Brain microvascular endothelial cell (primary cell): Measurements from ENCODE around the gene ZBTB1.
"Not testable (repeated sequence)": the region's sequence is repeated elsewhere in the genome, so short reads cannot be mapped to it uniquely, and the experiment has no call there.

Experiments
- DNase-seq: peaks from one replicate; pipeline ENCODE4 v3.0.0-alpha.2; 2020
- H3K27ac ChIP-seq: fragments of 250-450 bp; sonication (Bioruptor Pico); 2 replicates; pipeline ENCODE4 v1.5.1; 2020; ENCODE audit warnings: mild to moderate bottlenecking, moderate library complexity
- H3K27me3 ChIP-seq: fragments of 250-450 bp; sonication (Bioruptor Pico); replicated peaks from 2 replicates; pipeline ENCODE4 v1.5.1; 2020; ENCODE audit warnings: mild to moderate bottlenecking
- H3K36me3 ChIP-seq: fragments of 250-450 bp; sonication (Bioruptor Pico); replicated peaks from 2 replicates; pipeline ENCODE4 v1.5.1; 2020; ENCODE audit warnings: mild to moderate bottlenecking
- H3K4me3 ChIP-seq: 2 replicates; pipeline ENCODE4 v1.5.1; 2011; ENCODE audit warnings: low read depth, mild to moderate bottlenecking, control low read depth, low read length, moderate library complexity
- CTCF ChIP-seq: IDR thresholded peaks from 2 replicates; pipeline ENCODE4 v1.5.1; 2011; ENCODE audit warnings: low read depth, mild to moderate bottlenecking, moderate library complexity, low read length, control low read depth, inconsistent platforms; ENCODE audit errors: missing control alignments
- in situ Hi-C: cut with HindIII; loops from 2 replicates; pipeline ENCODE4 v1.10.0; 2017; ENCODE audit warnings: low sequenced_read_pairs, low pct_ligation_motif_present

The ZBTB1 gene

GRCh38 chr14:64563696-64564095, 59.1 kb downstream of the ZBTB1 start:
- no peaks in the 10 kb centered on the region for H3K27me3 ChIP-seq
- no peak for DNase-seq
- in situ Hi-C loops: no loop called here
- no peak for TF ChIP-seq CTCF
- H3K4me3 ChIP-seq: no peak overlapping the region
- H3K27ac ChIP-seq: no peak overlapping the region
- H3K36me3 ChIP-seq: no peaks in the 10 kb centered on the region

DNA sequence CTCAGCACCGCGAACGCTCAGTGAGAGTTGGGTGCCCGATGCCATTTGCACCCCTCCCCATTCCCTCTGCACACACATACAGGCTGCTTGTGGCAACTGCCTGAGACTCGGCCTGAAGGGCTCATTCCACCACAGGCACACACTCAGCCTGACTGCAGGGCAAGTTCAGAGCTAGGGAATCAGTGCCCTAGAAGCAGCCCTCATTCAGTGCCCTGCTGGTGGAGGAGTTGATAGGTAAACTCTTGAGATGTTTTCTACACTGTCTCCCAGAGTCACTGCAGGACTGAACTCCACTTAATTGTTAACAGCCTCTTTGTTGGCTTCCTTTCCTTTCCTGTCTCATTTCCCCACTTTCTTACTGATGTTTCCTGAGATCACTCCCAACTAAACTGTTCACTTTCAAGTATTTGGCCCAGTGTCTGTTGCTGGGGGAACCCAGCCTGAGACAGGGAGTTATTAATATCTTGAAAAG, 62.1 kb downstream of the ZBTB1 start:
- H3K27me3 ChIP-seq: no peaks in the 10 kb centered on the region
- H3K4me3 ChIP-seq: no peak overlapping the region
- no peak for DNase-seq
- H3K36me3 ChIP-seq: no peaks in the 10 kb centered on the region
- in situ Hi-C loops: no loop called here
- no peak for TF ChIP-seq CTCF
- no peak overlapping the region for H3K27ac ChIP-seq

GRCh38 chr14:64569138-64569631, 64.6 kb downstream of the ZBTB1 start:
- peak; percentile 62 for DNase-seq
- Histone ChIP-seq H3K36me3 (no peaks in the 10 kb centered on the region), H3K27me3 (no peaks in the 10 kb centered on the region), H3K4me3 (no peak overlapping the region), H3K27ac (no peak overlapping the region)
- no peak for TF ChIP-seq CTCF
- in situ Hi-C loops: no loop called here

DNA sequence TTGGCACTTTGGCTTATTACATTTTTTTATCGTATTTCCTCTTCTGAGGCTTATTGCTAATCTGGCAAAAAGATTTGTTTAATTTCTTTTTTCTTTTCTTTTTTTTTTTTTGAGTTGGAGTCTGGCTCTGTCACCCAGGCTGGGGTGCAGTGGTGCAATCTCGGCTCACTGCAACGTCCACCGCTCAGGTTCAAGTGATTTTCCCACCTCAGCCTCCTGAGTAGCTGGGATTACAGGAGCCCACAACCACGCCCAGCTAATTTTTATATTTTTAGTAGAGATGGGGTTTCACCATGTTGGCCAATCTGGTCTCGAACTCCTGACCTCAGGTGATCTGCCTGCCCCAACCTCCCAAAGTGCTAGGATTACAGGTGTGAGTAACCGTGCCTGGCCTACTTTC, 65.1 kb downstream of the ZBTB1 start:
- DNase-seq, H3K4me3 ChIP-seq, H3K27ac ChIP-seq, H3K36me3 ChIP-seq, in situ Hi-C loops, H3K27me3 ChIP-seq: not testable (repeated sequence)

DNA sequence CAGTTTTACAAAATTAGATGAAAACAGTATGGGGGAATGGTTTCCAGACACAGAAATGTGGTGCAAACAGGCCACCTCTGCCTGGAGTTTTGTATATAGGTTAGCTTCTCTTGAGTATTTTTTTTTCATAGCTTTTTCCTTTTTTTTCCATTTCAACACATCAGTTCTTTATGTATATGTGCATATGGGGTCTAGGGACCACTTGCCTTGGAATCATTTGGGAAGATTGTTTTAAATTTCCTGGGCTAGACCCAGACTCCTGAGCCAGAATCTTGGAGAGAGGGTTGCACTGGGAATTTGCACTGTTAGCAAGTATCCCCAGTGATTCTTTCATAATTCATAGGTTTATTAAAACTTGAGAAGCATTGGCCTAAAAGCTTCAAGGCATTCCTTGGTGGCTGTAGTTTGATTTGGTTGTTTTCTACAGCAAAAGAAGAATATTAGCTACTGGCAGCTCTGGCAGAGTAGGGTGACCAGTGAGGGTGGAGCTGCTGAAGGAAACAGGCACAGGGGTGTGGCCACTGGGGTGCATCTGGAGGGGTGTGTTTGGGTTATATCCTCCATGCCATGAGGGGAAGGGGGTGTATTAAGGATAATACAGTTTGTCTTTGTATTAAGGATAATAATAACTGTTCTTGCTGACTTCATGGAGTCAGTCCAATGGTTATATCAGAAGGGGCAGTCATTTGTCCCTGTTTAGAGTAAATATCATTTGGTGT, 68.0 kb downstream of the ZBTB1 start:
- in situ Hi-C loops: no loop called here
- no peak overlapping the region for H3K27ac ChIP-seq
- no peaks in the 10 kb centered on the region for H3K27me3 ChIP-seq
- H3K36me3 ChIP-seq: no peaks in the 10 kb centered on the region
- DNase-seq: no peak
- TF ChIP-seq CTCF: no peak
- H3K4me3 ChIP-seq: no peak overlapping the region

GRCh38 chr14:64573109-64573508, 68.5 kb downstream of the ZBTB1 start:
- in situ Hi-C loops: no loop called here

More at GRCh38 chr14:64573109-64573508, 68.5 kb downstream of the ZBTB1 start:
- Histone ChIP-seq H3K36me3 (no peaks in the 10 kb centered on the region), H3K27ac (no peak overlapping the region), H3K4me3 (no peak overlapping the region), H3K27me3 (no peaks in the 10 kb centered on the region)
- TF ChIP-seq CTCF: no peak
- DNase-seq: no peak
